Activated CD4-positive, alpha-beta T cell treated with anti-CD3 and anti-CD28 coated beads for 36 hours (primary cell): ENCODE results near the gene ANKRD65. TPM values are rescaled to one million over a fixed set of nuclear protein-coding genes. Genes with fewer than 3 reads are reported as not detected.
"Not testable (repeated sequence)": the region's sequence is repeated elsewhere in the genome, so short reads cannot be mapped to it uniquely, and the experiment has no call there.

Experiments used
- ATAC-seq: fragments of 200-7000 bp; cut with Tn5 transposase; one replicate; pipeline ENCODE4 v1.10.0; 2021; ENCODE audit warnings: mild to moderate bottlenecking, moderate library complexity
- CTCF ChIA-PET: fragments of 350-600 bp; sonication (Branson Sonifier 250); formaldehyde crosslinking; loops from one replicate; lab custom pipeline; 2021; ENCODE audit warnings: antibody characterized with exemption; lab: Charles Lee
- POLR2A ChIA-PET: fragments of 350-600 bp; sonication (Branson Sonifier 250); formaldehyde crosslinking; loops from one replicate; lab custom pipeline; 2021; ENCODE audit warnings: antibody characterized with exemption, inconsistent platforms; lab: Charles Lee
- DNase-seq: peaks from one replicate; pipeline ENCODE4 v3.0.0-alpha.2; 2020
- H3K27ac Mint-ChIP-seq: one replicate; pipeline ENCODE4 v1.8.0; 2021; ENCODE audit warnings: mixed read lengths
- H3K27me3 Mint-ChIP-seq: one replicate; pipeline ENCODE4 v1.8.0; 2021; ENCODE audit warnings: mixed read lengths
- H3K36me3 Mint-ChIP-seq: one replicate; pipeline ENCODE4 v1.8.0; 2021; ENCODE audit warnings: low read depth, mixed read lengths
- H3K4me1 Mint-ChIP-seq: one replicate; pipeline ENCODE4 v1.8.0; 2021; ENCODE audit warnings: mixed read lengths
- H3K4me3 Mint-ChIP-seq: one replicate; pipeline ENCODE4 v1.8.0; 2021; ENCODE audit warnings: mild to moderate bottlenecking, moderate library complexity, mixed read lengths
- H3K9me3 Mint-ChIP-seq: one replicate; pipeline ENCODE4 v1.8.0; 2021; ENCODE audit warnings: low read depth, mixed read lengths
- intact Hi-C, 2 experiments: fragments of 100-400 bp; cut with DNase I in 1 of 2; cut with micrococcal nuclease in 1 of 2; formaldehyde crosslinking; loops; one replicate each; pipeline versions ENCODE4 v1.14.2 to v1.15.1; 2022 to 2024; cut with DNase I, micrococcal nuclease
- total RNA-seq, 2 experiments: library from RNA; stranded (reverse); gene quantifications; one replicate each; pipeline ENCODE4 v1.2.3, GENCODE V29; 2021

ANKRD65 gene
- total RNA-seq, 2 experiments from 2014 or later, result not detected

DNA sequence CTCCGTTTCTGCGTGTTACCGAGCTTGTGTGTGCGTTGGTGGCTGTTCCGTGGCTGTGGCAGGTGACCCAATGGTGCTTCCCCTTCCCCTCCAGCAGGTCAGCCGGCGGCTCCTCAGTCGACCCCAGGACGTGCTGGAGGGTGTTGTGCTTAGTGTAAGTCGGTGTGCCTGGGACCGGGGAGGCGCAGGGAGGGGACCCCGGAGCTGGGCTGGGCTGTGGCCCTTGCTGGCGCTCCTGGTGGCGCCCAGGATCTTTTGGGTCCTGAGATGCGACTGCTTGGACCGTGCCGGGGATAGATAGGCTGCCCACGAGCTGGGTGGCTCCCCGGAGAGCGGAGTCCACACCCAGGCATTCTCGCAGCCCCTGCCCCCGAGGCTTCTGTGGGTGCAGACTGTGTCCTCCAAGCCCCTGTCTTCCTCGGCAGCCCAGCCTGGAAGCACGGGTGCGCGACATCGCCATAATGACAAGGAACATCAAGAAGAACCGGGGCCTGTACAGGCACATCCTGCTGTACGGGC is 34.3 kb upstream of the ANKRD65 start:
- Mint-ChIP-seq H3K36me3 (no peaks in the 10 kb centered on the region), H3K27me3 (no peaks in the 10 kb centered on the region), H3K9me3 (no peaks in the 10 kb centered on the region), H3K27ac (no peak overlapping the region), H3K4me1 (no peaks in the 10 kb centered on the region), H3K4me3 (no peak overlapping the region)
- ChIA-PET CTCF (interaction anchor here (0.7 kb wide), 1 partner anchor 42 kb away, joined by 3 read pairs; no protein-coding TSS in a partner anchor), POLR2A (no interaction called here)
- intact Hi-C loops, result no loop called here
- ATAC-seq (no peak), DNase-seq (no peak)

DNA sequence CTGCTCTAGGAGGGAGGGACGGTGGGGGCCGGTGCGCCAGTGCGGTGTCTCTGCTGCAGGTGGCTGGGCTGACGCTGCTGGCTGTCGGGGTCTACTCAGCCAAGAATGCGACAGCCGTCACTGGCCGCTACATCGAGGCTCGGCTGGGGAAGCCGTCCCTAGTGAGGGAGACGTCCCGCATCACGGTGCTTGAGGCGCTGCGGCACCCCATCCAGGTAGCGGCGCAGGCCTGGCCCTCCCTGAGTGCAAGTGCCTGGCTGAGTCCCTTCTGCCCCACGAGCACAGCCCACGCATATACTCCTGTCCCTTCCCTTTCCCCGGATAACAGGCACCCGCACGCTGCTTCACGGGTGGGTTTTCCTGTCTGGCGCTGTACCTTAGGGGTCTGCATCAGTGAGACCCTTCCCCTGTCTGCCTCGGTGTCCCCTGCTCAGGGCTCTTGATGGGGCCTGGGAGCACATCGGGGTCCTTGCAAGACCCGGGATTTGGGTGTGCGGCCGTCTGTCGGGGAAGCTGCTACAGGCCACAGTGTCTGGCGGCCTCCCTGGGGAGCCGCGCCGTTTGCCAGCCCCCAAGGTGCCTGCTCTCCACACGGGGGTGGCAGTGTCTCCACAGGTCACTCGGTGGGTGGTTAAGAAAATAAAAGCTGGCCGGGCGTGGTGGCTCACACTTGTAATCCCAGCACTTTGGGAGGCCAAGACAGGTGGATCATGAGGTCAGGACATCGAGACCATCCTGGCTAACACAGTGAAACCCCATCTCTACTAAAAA is 33.4 kb upstream of the ANKRD65 start:
- DNase-seq, CTCF ChIA-PET, ATAC-seq, H3K36me3 Mint-ChIP-seq, H3K9me3 Mint-ChIP-seq, H3K27me3 Mint-ChIP-seq, H3K27ac Mint-ChIP-seq, H3K4me1 Mint-ChIP-seq, intact Hi-C loops, H3K4me3 Mint-ChIP-seq, POLR2A ChIA-PET: not testable (repeated sequence)

DNA sequence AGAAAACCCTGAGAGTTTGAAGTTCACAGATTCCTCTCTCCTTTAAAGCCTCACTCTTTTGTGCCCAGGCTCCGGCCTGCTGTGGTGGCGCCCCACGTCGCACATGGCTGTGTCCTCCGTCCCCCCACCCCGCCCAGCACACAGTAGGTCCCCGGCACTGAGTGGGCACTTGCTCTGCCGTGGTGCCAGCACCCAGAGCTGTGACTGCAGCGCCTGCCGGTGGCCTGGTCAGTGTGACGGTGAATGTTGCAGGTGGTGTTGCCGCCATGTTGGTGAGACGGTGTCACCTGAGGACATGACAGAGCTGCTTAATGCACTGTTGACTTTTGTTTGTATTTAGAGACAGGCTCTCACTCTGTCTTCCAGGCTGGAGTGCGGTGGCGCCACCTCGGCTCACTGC is 31.8 kb upstream of the ANKRD65 start:
- CTCF ChIA-PET, result no interaction called here
- H3K27me3 Mint-ChIP-seq, result no peaks in the 10 kb centered on the region
- POLR2A ChIA-PET, result no interaction called here
- intact Hi-C loops, result no loop called here
- H3K36me3 Mint-ChIP-seq, result no peaks in the 10 kb centered on the region
- DNase-seq (no peak), ATAC-seq (no peak)
- H3K4me1 Mint-ChIP-seq, result no peaks in the 10 kb centered on the region
- no peaks in the 10 kb centered on the region for H3K9me3 Mint-ChIP-seq
- H3K4me3 Mint-ChIP-seq, result no peak overlapping the region
- no peak overlapping the region for H3K27ac Mint-ChIP-seq

DNA sequence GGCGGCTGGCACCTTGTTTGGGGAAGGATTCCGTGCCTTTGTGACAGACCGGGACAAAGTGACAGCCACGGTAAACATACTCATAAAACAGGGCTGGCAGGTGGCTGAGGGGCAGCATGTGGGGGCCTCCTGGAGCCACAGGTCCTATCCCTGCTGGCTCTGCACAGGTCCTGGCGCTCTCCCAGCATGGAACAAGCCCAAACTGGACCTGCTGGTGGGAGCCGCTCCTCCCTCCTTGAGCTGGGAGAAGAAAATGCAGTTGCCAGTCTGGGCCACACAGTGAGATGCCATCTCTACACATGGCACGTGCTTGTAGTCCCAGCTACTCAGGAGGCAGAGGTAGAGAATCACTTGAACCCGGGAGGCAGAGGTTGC is 31.3 kb upstream of the ANKRD65 start:
- DNase-seq, H3K36me3 Mint-ChIP-seq, intact Hi-C loops, H3K4me1 Mint-ChIP-seq, H3K27ac Mint-ChIP-seq, ATAC-seq, H3K9me3 Mint-ChIP-seq, H3K27me3 Mint-ChIP-seq, POLR2A ChIA-PET, CTCF ChIA-PET, H3K4me3 Mint-ChIP-seq: not testable (repeated sequence)

DNA sequence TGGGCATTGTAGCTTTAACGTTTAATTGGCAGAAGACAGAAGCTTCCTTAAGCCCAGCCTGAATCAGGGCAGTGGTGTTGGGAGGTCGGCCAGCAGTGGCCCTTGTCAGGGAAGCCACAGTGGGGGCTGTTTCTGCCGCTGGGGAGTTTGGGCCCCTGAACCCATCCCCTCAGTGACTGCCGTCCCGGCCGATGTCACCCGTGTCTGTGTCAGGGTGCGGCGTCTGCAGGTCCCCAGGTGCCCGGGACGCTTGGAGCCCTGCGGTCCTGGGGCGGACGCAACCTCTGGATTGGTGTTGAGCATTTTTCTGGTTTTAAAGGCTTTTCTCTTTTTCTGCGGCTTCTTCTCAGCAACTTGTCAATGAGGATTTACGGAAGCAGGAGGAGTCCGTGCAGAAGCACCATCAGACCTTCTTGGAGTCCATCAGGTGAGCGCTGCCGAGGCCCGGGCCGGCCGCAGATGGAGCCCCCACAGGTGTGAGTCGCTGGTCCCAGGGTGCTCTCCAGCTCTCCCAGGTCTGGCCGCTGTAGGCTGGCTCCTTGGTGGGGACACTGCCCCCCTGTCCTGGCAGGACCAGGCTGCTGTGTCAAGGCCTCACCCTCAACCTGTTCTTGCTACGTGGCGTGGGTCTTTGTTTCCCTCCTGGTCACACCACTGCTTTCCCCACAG is 30.8 kb upstream of the ANKRD65 start:
- H3K9me3 Mint-ChIP-seq, result no peaks in the 10 kb centered on the region
- POLR2A ChIA-PET, result no interaction called here
- no peak overlapping the region for H3K4me3 Mint-ChIP-seq
- CTCF ChIA-PET, result no interaction called here
- no peaks in the 10 kb centered on the region for H3K27me3 Mint-ChIP-seq
- intact Hi-C loops, result no loop called here
- H3K27ac Mint-ChIP-seq, result no peak overlapping the region
- no peak for ATAC-seq
- H3K4me1 Mint-ChIP-seq, result no peaks in the 10 kb centered on the region
- H3K36me3 Mint-ChIP-seq, result no peaks in the 10 kb centered on the region
- DNase-seq, result no peak

DNA sequence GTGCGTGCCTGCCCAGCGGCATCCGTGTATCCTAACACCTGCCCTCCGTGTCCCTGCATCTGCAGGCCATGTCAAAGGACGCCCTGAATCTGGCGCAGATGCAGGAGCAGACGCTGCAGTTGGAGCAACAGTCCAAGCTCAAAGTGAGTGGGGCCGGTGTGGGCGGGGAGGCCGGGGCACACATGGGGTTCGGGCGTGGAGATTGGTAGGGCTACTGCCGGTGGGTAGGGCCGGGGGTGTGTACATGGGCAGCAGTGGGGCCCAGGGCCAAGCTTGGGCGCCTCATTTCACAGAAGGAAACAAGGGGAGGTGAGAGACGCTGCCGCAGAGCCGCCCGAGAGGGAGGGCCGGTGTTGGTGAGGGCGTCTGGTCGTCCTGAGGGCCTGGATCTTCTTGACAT is 29.5 kb upstream of the ANKRD65 start:
- H3K4me1 Mint-ChIP-seq, H3K9me3 Mint-ChIP-seq, intact Hi-C loops, H3K36me3 Mint-ChIP-seq, H3K27me3 Mint-ChIP-seq, ATAC-seq, H3K27ac Mint-ChIP-seq, DNase-seq, H3K4me3 Mint-ChIP-seq, POLR2A ChIA-PET: not testable (repeated sequence)
- CTCF ChIA-PET, result interaction anchor here (1.3 kb wide), 1 partner anchor 9 kb away, joined by 3 read pairs; no protein-coding TSS in a partner anchor

DNA sequence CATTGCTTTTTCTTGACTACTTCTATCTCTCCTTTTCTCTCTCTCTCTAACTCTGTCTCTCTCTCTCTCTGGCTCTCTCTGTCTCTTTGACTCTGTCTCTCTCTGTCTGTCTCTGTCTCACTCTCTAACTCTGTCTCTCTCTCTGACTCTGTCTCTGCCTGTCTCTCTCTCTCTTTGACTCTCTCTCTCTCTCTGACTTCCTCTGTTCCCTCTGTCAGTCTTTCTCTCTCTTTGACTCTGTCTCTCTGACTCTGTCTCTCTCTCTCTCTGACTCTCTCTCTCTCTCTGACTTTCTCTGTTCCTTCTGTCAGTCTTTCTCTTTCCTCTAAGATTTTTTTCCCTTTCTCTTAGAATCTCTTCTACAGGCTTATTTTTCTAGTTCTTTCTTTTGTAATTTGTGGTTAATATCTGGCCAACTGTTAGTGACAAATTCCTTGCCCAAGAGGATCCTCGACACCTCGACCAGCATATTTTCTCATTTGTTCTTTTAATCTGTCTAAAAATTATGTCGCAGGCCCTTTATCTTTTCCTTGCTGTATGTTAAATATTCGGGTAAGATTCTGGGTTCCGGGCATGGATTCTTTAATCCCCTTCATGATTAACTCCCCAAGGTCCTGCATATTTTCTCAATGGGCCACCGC is 28.1 kb upstream of the ANKRD65 start, which contains the start of gene ATAD3C:
Gene ATAD3C (plus strand): TSS at position 591 of the 641 bp plus-strand sequence. CDS start 995 bp downstream, outside the sequence.
- Mint-ChIP-seq H3K36me3 (no peaks in the 10 kb centered on the region), H3K27me3 (no peaks in the 10 kb centered on the region), H3K9me3 (no peaks in the 10 kb centered on the region), H3K4me1 (no peaks in the 10 kb centered on the region), H3K4me3 (no peak within 1 kb of the TSS), H3K27ac (no peak within 1 kb of the TSS)
- POLR2A ChIA-PET, result no interaction called here
- DNase-seq, result no peak
- intact Hi-C loops, result loop anchor here in 1 of 2 experiments (2.0 kb wide), 1 partner anchor 48 kb away; no protein-coding TSS in a partner anchor
- CTCF ChIA-PET, result no interaction called here
- no peak for ATAC-seq

DNA sequence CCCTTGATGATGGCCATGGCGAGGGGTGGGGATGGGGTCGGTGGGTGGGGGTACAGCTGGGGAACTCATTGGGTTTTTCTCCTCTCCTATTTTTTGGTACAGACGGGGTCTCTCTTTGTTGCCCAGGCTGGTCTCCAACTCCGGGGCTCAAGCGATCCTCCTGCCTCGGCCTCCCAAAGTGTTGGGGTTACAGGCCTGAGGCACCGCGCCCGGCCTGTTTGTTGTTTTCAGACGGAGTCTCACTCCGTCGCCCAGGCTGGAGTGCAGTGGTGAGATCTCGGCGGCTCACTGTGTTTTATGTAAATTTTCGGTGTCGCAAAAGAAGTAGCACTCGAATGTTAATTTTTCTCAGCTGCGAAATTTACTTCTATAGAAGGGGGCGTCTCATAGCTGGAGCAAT is 25.6 kb upstream of the ANKRD65 start:
- CTCF ChIA-PET, H3K27ac Mint-ChIP-seq, intact Hi-C loops, H3K4me3 Mint-ChIP-seq, H3K36me3 Mint-ChIP-seq, H3K4me1 Mint-ChIP-seq, POLR2A ChIA-PET, H3K9me3 Mint-ChIP-seq, H3K27me3 Mint-ChIP-seq, DNase-seq, ATAC-seq: not testable (repeated sequence)

DNA sequence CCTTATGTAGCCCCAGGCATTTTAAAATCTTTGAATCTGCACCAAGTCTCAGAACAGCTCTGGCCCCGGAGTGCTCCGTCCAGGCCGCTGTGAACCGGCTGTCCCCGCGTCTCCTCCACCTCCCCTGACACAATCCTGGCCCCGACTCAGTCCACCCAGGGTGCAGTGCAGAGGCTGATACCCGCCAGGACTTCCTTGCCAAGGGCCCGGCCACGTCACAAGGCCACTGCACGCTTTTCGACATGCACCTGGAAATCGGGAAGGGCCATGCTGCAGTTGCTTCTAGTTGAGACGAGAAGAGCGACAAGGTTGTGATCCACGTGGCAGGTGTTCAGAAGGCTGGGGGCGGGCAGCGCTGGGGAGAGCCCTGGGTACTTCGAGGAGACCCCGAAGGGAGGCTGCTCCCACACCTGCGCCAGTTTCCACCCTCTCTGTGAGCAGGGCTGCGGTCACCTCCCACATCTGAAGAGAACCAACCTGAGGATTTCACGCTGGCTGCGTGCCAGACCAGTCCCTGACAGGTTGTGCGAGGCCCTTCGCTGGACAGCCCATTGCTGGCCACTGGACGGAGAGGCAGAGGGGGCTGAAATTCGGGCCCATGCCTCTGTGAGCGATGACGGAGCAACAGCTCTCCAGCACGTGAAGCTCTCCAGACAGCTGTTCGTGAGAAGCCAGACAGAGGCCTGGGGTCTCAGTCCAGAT is 21.1 kb upstream of the ANKRD65 start:
- H3K36me3 Mint-ChIP-seq, result no peaks in the 10 kb centered on the region
- ATAC-seq, result no peak
- ChIA-PET CTCF (interaction anchor here (0.9 to 1.0 kb wide), 3 partner anchors 8 to 390 kb away, joined by 3 to 4 read pairs (median 3); no protein-coding TSS in a partner anchor), POLR2A (no interaction called here)
- H3K27me3 Mint-ChIP-seq, result peaks cover 7% of the 10 kb centered on the region
- H3K4me1 Mint-ChIP-seq, result no peaks in the 10 kb centered on the region
- no peak for DNase-seq
- no peaks in the 10 kb centered on the region for H3K9me3 Mint-ChIP-seq
- H3K4me3 Mint-ChIP-seq, result no peak overlapping the region
- intact Hi-C loops, result loop anchor here in 1 of 2 experiments (5.0 kb wide), 1 partner anchor 35 kb away; the partner anchor contains the start of gene MRPL20
- no peak overlapping the region for H3K27ac Mint-ChIP-seq

DNA sequence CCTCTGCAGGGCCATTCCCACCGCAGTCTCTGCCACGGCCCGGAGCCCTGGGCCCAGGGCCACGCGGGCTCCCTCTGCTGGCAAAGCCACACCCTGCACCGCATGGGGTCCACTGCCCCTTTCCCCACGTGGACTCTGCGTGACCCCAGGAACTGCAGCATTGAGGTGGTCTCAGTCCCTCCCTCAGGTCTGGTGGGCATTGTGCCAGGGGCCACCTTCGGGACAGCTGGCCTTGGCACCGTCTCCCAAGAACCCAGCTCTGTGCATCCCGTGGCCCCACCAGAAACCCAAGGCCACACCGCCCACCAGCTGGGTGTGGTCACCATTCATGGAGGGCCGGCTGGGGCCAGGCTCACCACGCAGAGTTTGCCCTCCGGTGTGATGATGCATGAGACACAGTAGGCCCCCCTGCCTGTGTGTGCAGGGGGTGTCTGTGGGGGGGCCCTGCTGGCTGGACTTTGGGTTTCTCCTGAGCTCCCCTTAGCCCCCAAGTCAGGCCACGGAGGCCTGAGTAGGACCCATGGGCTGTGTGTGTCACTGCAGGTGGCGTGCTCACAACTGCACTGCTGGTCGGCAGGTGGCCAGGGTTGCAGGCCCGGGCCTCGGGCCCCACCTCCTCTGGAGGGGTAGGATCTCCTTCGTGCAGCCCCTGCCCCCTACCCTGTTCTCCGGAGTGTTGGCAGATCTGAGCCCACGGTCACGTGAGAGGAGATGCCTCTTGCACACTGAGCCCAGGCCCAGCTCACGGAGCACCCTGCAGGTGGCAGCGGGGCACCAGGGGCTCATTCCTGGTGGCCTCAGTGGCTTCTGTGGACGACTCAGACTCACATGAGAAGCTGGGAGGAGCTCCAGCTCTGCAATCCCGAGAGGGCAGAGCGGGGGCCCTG is 20.2 kb upstream of the ANKRD65 start:
- ATAC-seq (peak; percentile 93), DNase-seq (peak; percentile 77)
- POLR2A ChIA-PET, result no interaction called here
- Mint-ChIP-seq H3K36me3 (no peaks in the 10 kb centered on the region), H3K27ac (no peak overlapping the region), H3K27me3 (peaks cover 10% of the 10 kb centered on the region), H3K4me1 (peaks cover 2% of the 10 kb centered on the region), H3K9me3 (no peaks in the 10 kb centered on the region), H3K4me3 (no peak overlapping the region)
- intact Hi-C loops, result loop anchor here in 1 of 2 experiments (5.0 kb wide), 1 partner anchor 34 kb away; the partner anchor contains the start of gene MRPL20
- CTCF ChIA-PET, result interaction anchor here (0.9 to 1.0 kb wide), 5 partner anchors 9 to 391 kb away, joined by 3 to 4 read pairs (median 3); no protein-coding TSS in a partner anchor
